SJSA1 (cell line): ENCODE results near the gene AK1. TPM values are rescaled to one million over a fixed set of nuclear protein-coding genes. Genes with fewer than 3 reads are reported as not detected.

Experiments used
- DNase-seq, 2 experiments: peaks; one replicate each; pipeline ENCODE4 v3.0.0-alpha.2; 2015 to 2020; ENCODE audit warnings: low spot score in 2 of 2, low read depth in 1 of 2
- H3K27ac ChIP-seq: fragments of 250-450 bp; sonication (Bioruptor Pico); 2 replicates; pipeline ENCODE4 v1.5.1; 2020; ENCODE audit warnings: mild to moderate bottlenecking, moderate library complexity
- H3K27me3 ChIP-seq: fragments of 250-450 bp; sonication (Bioruptor Pico); replicated peaks from 2 replicates; pipeline ENCODE4 v1.5.1; 2020; ENCODE audit warnings: mild to moderate bottlenecking, moderate library complexity
- H3K36me3 ChIP-seq: fragments of 250-450 bp; sonication (Bioruptor Pico); 2 replicates; pipeline ENCODE4 v1.5.1; 2020; ENCODE audit warnings: mild to moderate bottlenecking
- H3K4me1 ChIP-seq: fragments of 250-450 bp; sonication (Bioruptor Pico); replicated peaks from 2 replicates; pipeline ENCODE4 v1.6.1; 2021; ENCODE audit warnings: mild to moderate bottlenecking
- H3K4me3 ChIP-seq: fragments of 250-450 bp; sonication (Bioruptor Pico); 2 replicates; pipeline ENCODE4 v1.5.1; 2020; ENCODE audit warnings: mild to moderate bottlenecking
- H3K9me3 ChIP-seq: fragments of 250-450 bp; sonication (Bioruptor Pico); replicated peaks from 2 replicates; pipeline ENCODE4 v1.5.1; 2020; ENCODE audit warnings: mild to moderate bottlenecking
- total RNA-seq: library from RNA; depleted of rRNA; stranded (reverse); fragments of >200 nt; shearing (Covaris generic); gene quantifications from 2 replicates; pipeline ENCODE4 v1.2.3, GENCODE V29; 2014; rRNA removed

The AK1 gene
- total RNA-seq, 1 experiment from 2014 or later = 32.6 TPM

DNA sequence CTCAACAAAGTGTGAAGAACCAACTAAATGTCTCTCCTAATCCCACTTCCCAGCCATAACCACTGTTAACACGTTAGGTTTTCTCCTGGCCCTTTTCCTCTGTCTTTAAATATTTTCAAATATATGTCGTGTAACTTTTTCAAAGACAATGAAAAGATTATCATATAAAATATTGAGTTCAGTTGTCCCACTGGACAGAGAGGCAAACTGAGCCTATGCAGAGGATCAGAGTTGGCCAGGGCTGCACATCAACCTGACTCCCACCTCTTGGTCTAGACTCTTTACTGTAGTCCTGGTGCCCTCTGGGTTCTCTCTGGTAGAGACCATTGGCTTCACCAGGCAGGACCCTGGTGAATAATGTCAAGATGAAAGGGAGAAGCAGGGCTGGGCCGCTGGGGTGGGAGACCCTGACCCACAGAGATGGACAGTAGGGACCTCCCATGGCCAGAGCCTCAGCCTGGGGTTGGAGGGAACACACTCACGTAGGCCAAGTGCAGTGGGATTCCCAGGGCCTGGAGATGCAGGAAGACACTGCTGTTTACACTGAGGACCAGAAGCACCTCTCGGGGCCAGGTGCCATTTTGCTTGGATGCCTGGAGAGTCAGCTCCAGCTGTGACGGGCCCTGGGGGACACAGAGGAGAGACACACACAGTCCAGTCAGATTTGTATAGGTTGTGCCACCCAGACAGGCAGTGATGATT lies 48.1 kb downstream of the AK1 start:
- Histone ChIP-seq H3K36me3 (peaks cover 40% of the 10 kb centered on the region), H3K4me3 (no peak overlapping the region), H3K9me3 (no peaks in the 10 kb centered on the region), H3K4me1 (no peaks in the 10 kb centered on the region), H3K27me3 (no peaks in the 10 kb centered on the region), H3K27ac (no peak overlapping the region)
- no peak for DNase-seq

GRCh38 chr9:127828262-127829031 lies 49.0 kb downstream of the AK1 start:
- Histone ChIP-seq H3K36me3 (peaks cover 47% of the 10 kb centered on the region), H3K4me3 (no peak overlapping the region), H3K27ac (no peak overlapping the region), H3K9me3 (no peaks in the 10 kb centered on the region), H3K4me1 (no peaks in the 10 kb centered on the region), H3K27me3 (no peaks in the 10 kb centered on the region)
- DNase-seq = no peak

- no peak for DNase-seq
- Histone ChIP-seq H3K27me3 (no peaks in the 10 kb centered on the region), H3K4me3 (no peak overlapping the region), H3K27ac (no peak overlapping the region), H3K4me1 (no peaks in the 10 kb centered on the region), H3K36me3 (peaks cover 44% of the 10 kb centered on the region), H3K9me3 (no peaks in the 10 kb centered on the region)
Observed at GRCh38 chr9:127826253-127826913, 51.1 kb downstream of the AK1 start.

DNA sequence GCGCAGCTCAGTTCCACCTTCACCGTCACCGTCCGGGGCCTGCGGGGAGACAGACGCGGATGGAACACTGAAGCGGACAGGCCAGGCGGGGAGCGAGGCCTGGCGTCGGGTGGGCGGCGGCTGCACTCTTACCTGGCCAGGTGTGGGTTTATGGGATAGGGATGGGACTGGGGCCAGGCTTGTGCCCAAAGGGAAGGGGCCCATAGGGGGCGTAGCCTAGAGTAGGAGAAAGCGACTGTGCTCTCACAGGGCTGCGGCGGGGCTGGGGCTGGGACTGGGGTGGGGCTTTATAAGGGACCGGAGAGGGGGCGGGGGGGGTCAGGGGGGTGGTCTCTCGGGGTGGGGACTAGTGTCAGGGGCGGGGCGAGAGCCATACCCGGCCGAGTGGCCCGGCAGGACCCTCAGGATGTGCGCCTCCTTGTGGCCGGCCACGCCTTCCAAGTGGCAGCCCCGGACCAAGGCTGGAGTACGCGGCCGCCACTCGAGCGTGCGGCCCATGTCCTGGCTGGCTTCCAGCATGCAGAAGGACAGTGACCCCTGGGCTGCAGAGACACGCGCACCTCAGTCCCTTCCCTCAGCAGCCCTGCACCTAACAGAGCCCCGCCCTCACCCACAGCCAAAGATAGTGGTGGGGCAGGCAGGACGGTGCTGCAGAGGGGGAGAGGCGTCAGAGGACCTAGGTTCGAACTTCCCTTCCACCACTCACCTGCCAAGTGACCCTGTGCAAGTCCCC lies 52.0 kb downstream of the AK1 start:
- H3K9me3 ChIP-seq = no peaks in the 10 kb centered on the region
- H3K27me3 ChIP-seq = no peaks in the 10 kb centered on the region
- H3K36me3 ChIP-seq = peaks cover 48% of the 10 kb centered on the region
- H3K27ac ChIP-seq = no peak overlapping the region
- DNase-seq = no peak
- no peaks in the 10 kb centered on the region for H3K4me1 ChIP-seq
- H3K4me3 ChIP-seq = no peak overlapping the region

DNA sequence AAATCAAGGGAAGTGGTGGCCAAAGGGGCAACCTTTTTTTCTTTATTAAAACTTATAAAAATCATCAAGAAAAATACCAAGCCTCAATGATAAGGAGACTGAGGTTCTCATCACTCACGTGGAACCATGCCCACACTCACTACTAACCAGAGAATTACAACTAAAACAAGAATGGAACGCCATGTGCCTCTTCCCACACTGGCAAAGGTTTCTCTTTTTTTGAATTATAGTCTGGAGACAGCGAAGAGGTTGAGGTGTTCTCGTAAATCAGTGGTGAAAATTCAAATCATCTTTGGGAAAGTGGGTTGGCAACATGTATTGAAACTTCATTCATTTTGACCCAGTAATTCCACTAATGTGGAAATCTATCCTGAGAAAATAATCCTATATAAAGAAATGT lies 55.4 kb downstream of the AK1 start:
- Histone ChIP-seq H3K9me3 (no peaks in the 10 kb centered on the region), H3K27ac (no peak overlapping the region), H3K4me1 (no peaks in the 10 kb centered on the region), H3K27me3 (no peaks in the 10 kb centered on the region), H3K36me3 (peaks cover 55% of the 10 kb centered on the region), H3K4me3 (no peak overlapping the region)
- DNase-seq = no peak

DNA sequence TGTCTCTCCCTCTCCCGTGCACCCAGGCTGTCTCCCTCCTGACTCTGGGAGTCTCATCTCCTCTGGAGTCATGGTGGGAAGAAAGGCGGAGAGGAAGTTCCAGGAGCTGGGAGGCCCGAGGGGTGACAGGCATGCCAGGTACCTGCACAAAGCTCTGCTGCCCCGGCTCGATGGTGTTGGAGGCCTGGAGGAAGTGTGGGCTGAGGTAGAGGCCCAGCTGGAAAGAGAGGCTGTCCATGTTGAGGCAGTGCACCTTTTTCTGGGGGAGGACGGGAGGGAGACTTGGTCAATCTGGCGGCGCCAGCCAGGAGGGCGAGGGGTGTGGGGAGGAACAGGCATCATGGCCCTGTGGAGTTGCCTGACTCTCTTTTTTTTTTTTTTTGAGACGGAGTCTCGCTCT lies 58.9 kb downstream of the AK1 start:
- H3K27ac ChIP-seq = no peak overlapping the region
- H3K36me3 ChIP-seq = peaks cover 61% of the 10 kb centered on the region

DNA sequence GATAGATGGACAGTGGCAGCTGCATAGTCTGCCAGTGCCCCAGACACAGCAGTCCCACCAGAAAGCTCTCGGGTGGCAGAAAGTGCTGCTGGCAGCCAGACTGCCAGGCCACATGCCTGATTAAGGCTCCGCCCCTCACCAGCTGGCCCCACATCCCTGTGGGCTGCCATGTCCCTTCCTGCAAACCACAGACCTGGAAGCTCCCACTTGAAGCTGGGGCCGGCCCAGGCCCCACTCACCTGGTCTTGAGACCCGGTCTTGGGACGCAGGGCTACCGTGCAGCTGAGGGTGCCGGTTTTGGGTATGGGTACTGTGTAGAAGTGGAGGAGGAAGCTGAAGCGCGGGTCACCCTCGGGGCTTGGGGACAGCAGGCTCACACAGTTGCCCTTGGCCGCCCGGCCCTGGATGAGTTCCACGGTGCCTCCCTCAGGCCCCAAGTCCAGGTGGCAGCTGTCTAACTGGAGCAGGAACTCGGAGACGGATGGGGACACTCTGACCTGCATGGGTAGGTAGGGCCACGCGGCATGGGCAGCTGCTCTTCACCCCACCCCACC lies 59.5 kb downstream of the AK1 start:
- DNase-seq = no peak
- H3K27ac ChIP-seq = no peak overlapping the region
- no peaks in the 10 kb centered on the region for H3K27me3 ChIP-seq
- no peaks in the 10 kb centered on the region for H3K4me1 ChIP-seq
- no peaks in the 10 kb centered on the region for H3K9me3 ChIP-seq
- no peak overlapping the region for H3K4me3 ChIP-seq
- H3K36me3 ChIP-seq = peaks cover 67% of the 10 kb centered on the region

More for the DNA sequence above, 58.9 kb downstream of the AK1 start:
- no peak for DNase-seq
- Histone ChIP-seq H3K9me3 (no peaks in the 10 kb centered on the region), H3K27me3 (no peaks in the 10 kb centered on the region), H3K4me3 (no peak overlapping the region), H3K4me1 (no peaks in the 10 kb centered on the region)

- DNase-seq = no peak
- Histone ChIP-seq H3K4me1 (no peaks in the 10 kb centered on the region), H3K27me3 (no peaks in the 10 kb centered on the region), H3K4me3 (no peak overlapping the region), H3K27ac (no peak overlapping the region), H3K9me3 (no peaks in the 10 kb centered on the region), H3K36me3 (peaks cover 74% of the 10 kb centered on the region)
Observed at GRCh38 chr9:127816728-127817127, 60.7 kb downstream of the AK1 start.

Other genes starting within 250 kb of the AK1 start
- gene CFAP157, start 170.7 kb downstream of the AK1 start, total RNA-seq = 0.11 TPM in 1 of 2 replicates, not detected in the other
- 10.4 and 17.5 TPM in 2 replicates for gene PTRH1, start 162.0 kb downstream of the AK1 start, total RNA-seq
- not detected in 2 replicates for gene TTC16, start 161.6 kb downstream of the AK1 start, total RNA-seq
- 5.3 and 11.4 TPM in 2 replicates for gene TOR2A, start 142.4 kb downstream of the AK1 start, total RNA-seq
- not detected in 2 replicates for gene SH2D3C, start 99.0 kb downstream of the AK1 start, total RNA-seq
- 16.8 and 21.4 TPM in 2 replicates for gene CDK9, start 91.6 kb downstream of the AK1 start, total RNA-seq
- gene FPGS, start 74.8 kb downstream of the AK1 start, total RNA-seq = 49.0 and 70.0 TPM in 2 replicates
- gene ENG, start 23.0 kb downstream of the AK1 start, total RNA-seq = 6.8 and 8.7 TPM in 2 replicates
- gene ST6GALNAC6, start 21.9 kb upstream of the AK1 start, total RNA-seq = 37.0 and 42.9 TPM in 2 replicates
- 26.5 and 43.5 TPM in 2 replicates for gene ST6GALNAC4, start 39.4 kb upstream of the AK1 start, total RNA-seq
- 1.6 and 18.4 TPM in 2 replicates for gene PIP5KL1, start 53.1 kb upstream of the AK1 start, total RNA-seq
- 20.4 and 24.5 TPM in 2 replicates for gene DPM2, start 60.2 kb upstream of the AK1 start, total RNA-seq
- gene EEIG1, start 103.3 kb upstream of the AK1 start, total RNA-seq = 3.5 and 4.6 TPM in 2 replicates
- gene NAIF1, start 189.6 kb upstream of the AK1 start, total RNA-seq = 12.4 and 30.0 TPM in 2 replicates
- gene SLC25A25, start 190.6 kb upstream of the AK1 start, total RNA-seq = 28.7 and 30.8 TPM in 2 replicates